Type B pancreatic cell (in vitro differentiated cells): Measurements from ENCODE around the gene CDK6. TPM values are rescaled to one million over a fixed set of nuclear protein-coding genes. Genes with fewer than 3 reads are reported as not detected.

Experiments
- DNase-seq: peaks from one replicate; pipeline ENCODE4 v3.0.0; 2021; ENCODE audit warnings: mixed read lengths; ENCODE audit not compliant: unreplicated experiment; ENCODE audit errors: extremely low spot score
- H3K27ac Mint-ChIP-seq: 2 replicates; pipeline ENCODE4 v1.8.0; 2021; ENCODE audit warnings: mild to moderate bottlenecking, mixed read lengths
- H3K27me3 Mint-ChIP-seq: 2 replicates; pipeline ENCODE4 v1.8.0; 2021; ENCODE audit warnings: mixed read lengths
- H3K36me3 Mint-ChIP-seq: 2 replicates; pipeline ENCODE4 v1.8.0; 2021; ENCODE audit warnings: mixed read lengths
- H3K4me1 Mint-ChIP-seq: one replicate; pipeline ENCODE4 v1.8.0; 2021; ENCODE audit warnings: mixed read lengths; ENCODE audit not compliant: unreplicated experiment
- H3K4me3 Mint-ChIP-seq: 2 replicates; pipeline ENCODE4 v1.8.0; 2021; ENCODE audit warnings: mild to moderate bottlenecking, mixed read lengths
- H3K9me3 Mint-ChIP-seq: 2 replicates; pipeline ENCODE4 v1.8.0; 2021; ENCODE audit warnings: mixed read lengths
- total RNA-seq: library from RNA; stranded (reverse); gene quantifications from 2 replicates; pipeline ENCODE4 v1.2.1, GENCODE V29; 2021; ENCODE audit warnings: low replicate concordance
- TF ChIP-seq, protein P1 (sequence below): fragments of 200-600 bp; sonication (generic); conservative IDR thresholded peaks from 2 replicates; pipeline ENCODE4 v1.5.0; 2021; ENCODE audit warnings: antibody characterized with exemption, mild to moderate bottlenecking

Gene CDK6
- total RNA-seq, 1 donor from 2014 or later, result 68.5 TPM

DNA sequence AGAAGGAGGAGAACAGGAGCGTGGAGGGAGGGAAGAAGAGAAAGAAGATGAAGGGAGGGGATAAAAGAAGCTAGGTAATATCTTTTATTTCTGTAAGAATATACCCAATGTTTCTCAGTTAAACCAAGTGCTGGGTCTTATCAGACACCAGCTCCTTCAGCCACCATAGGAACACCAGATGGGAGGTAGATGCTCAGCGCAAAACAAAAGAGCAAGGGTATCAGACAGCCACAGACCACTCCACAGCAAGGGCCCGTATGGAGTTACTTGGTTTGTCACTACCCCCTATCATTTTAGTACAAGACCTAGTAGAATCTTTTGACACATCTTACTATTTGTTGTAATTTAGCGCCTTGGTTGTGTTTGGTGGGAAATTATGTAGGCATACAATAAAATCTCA is 180.3 kb downstream of the CDK6 start:
- Mint-ChIP-seq H3K9me3 (no peaks in the 10 kb centered on the region), H3K27me3 (no peaks in the 10 kb centered on the region), H3K4me1 (no peaks in the 10 kb centered on the region), H3K4me3 (no peak overlapping the region), H3K27ac (no peak overlapping the region), H3K36me3 (peaks cover 9% of the 10 kb centered on the region)
- TF ChIP-seq, protein P1, sequence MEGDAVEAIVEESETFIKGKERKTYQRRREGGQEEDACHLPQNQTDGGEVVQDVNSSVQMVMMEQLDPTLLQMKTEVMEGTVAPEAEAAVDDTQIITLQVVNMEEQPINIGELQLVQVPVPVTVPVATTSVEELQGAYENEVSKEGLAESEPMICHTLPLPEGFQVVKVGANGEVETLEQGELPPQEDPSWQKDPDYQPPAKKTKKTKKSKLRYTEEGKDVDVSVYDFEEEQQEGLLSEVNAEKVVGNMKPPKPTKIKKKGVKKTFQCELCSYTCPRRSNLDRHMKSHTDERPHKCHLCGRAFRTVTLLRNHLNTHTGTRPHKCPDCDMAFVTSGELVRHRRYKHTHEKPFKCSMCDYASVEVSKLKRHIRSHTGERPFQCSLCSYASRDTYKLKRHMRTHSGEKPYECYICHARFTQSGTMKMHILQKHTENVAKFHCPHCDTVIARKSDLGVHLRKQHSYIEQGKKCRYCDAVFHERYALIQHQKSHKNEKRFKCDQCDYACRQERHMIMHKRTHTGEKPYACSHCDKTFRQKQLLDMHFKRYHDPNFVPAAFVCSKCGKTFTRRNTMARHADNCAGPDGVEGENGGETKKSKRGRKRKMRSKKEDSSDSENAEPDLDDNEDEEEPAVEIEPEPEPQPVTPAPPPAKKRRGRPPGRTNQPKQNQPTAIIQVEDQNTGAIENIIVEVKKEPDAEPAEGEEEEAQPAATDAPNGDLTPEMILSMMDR, result no peak
- no peak for DNase-seq

DNA sequence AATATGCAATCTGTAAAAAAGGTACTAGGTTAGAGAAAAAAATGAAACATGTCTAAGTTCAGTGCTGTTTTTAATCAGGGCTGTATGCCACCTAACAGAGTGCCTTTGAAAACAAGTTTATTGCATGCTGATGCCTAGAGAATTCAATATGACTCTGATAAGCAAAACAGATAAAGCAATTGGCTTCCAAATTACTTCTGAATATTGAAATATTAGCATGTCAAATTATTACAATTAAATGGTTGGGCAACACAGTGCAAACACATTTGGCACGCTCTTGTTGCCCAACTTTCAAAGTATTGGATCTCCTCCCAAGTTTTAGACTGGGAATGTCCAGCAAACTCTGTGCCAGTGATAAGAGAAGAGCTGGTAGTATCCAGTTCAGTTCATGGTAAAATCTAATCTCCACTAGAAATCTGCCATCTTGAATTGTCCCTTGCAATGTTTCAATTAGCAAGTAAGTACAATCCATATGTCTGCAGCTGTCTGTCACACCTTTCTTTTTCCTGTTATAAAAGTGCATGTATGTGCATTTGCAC is 181.0 kb downstream of the CDK6 start:
- Mint-ChIP-seq H3K36me3 (peaks cover 9% of the 10 kb centered on the region), H3K4me3 (no peak overlapping the region), H3K4me1 (no peaks in the 10 kb centered on the region), H3K27me3 (no peaks in the 10 kb centered on the region), H3K27ac (no peak overlapping the region), H3K9me3 (no peaks in the 10 kb centered on the region)
- TF ChIP-seq, protein P1, result no peak
- no peak for DNase-seq

DNA sequence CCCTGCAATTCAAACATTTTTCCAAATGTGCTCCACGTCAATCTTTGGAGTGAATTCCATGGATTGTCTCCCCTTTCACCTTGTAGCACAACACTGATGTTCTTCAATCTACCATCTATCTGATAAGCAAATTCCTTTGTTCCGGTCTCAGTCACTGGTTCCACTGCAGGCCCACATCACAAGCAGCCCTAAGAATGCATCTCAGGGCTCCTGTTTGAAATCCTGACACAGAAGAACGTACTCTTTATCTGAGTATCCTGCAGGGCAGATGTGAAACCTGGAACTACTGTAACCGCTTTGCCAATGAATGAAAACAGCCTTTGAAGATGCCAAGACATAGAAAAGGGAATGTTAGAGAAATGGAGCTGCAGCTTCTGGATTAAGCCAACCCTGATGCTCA is 183.2 kb downstream of the CDK6 start:
- TF ChIP-seq, protein P1, result no peak
- DNase-seq, result no peak
- H3K9me3 Mint-ChIP-seq, result no peaks in the 10 kb centered on the region
- H3K4me3 Mint-ChIP-seq, result peak overlapping the region; percentile 15
- H3K4me1 Mint-ChIP-seq, result no peaks in the 10 kb centered on the region
- peak overlapping the region; percentile 71 for H3K27ac Mint-ChIP-seq
- no peaks in the 10 kb centered on the region for H3K27me3 Mint-ChIP-seq
- peaks cover 5% of the 10 kb centered on the region for H3K36me3 Mint-ChIP-seq

DNA sequence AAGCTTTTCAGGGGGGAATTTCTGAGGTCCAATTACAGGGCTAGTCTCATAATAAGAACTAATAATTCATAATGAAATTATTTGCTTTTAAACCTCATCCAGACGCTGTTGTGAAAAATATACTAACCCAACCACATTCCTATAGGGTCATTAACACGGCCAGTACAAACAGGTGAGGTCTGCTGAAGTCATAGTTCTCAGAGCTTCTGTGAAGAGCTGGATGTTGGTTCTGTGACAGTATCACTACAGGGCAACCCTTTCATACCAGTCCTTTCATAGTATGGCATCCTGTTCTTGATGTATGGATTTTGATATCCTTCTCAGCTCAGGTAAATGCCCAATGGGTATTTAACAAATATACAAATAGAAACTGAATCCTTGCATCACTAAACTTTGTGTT is 183.8 kb downstream of the CDK6 start:
- no peak overlapping the region for H3K4me3 Mint-ChIP-seq
- TF ChIP-seq, protein P1, result no peak
- no peaks in the 10 kb centered on the region for H3K4me1 Mint-ChIP-seq
- no peaks in the 10 kb centered on the region for H3K9me3 Mint-ChIP-seq
- H3K27ac Mint-ChIP-seq, result peak overlapping the region; percentile 71
- peaks cover 5% of the 10 kb centered on the region for H3K36me3 Mint-ChIP-seq
- no peaks in the 10 kb centered on the region for H3K27me3 Mint-ChIP-seq
- DNase-seq, result no peak

DNA sequence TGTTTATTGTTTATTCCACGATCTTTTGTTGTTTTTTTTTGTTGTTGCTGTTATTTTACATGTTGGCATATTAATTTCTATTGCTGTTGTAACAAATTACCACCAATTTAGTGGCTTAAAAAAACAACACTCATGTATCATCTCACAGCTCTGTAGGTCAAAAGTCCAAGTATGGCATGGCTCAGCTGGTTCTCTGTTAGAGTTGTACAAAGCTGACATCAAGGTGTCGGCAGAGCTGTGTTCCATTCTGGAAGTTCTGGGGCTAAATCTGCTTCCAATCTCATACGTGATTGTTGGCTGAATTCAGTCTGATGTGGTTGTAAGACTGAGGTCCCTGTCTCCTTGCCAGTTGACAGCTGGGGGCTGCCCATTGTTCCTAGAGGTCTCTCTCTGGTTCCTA is 186.0 kb downstream of the CDK6 start:
- TF ChIP-seq, protein P1, result no peak
- H3K4me3 Mint-ChIP-seq, result no peak overlapping the region
- no peaks in the 10 kb centered on the region for H3K27me3 Mint-ChIP-seq
- no peak for DNase-seq
- no peaks in the 10 kb centered on the region for H3K9me3 Mint-ChIP-seq
- no peak overlapping the region for H3K27ac Mint-ChIP-seq
- peaks cover 6% of the 10 kb centered on the region for H3K4me1 Mint-ChIP-seq
- no peaks in the 10 kb centered on the region for H3K36me3 Mint-ChIP-seq

DNA sequence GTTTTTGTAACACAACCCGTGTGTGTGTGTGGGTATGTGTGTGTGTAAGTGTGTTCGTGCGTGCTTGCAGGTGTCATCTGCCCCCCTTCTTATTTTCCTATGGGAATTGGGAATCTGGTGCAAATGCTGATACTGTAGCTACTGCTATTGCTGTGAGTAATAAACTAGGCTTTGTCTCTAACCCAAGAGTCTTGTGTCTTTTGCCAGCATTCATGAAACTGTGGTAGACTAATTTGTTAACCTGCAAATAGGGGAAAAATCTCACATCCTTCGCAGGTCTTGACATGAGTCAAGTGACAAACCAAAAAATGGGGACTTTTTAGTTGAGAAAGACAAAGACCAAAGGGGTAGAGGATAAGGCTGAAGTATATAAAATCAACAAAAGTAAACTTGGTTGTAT is 188.3 kb downstream of the CDK6 start:
- Mint-ChIP-seq H3K36me3 (no peaks in the 10 kb centered on the region), H3K27ac (peak overlapping the region; percentile 32), H3K4me1 (peaks cover 6% of the 10 kb centered on the region), H3K4me3 (no peak overlapping the region), H3K9me3 (no peaks in the 10 kb centered on the region), H3K27me3 (no peaks in the 10 kb centered on the region)
- no peak for DNase-seq
- TF ChIP-seq, protein P1, result no peak
